Gastroesophageal sphincter (tissue), 3 donors: Measurements from ENCODE around the gene CAPZA2.

Experiments
- EP300 ChIP-seq: sonication (generic); formaldehyde crosslinking; IDR thresholded peaks from one replicate; pipeline ENCODE4 v1.6.1; 2017; ENCODE audit warnings: antibody characterized with exemption, mild to moderate bottlenecking
- POLR2A ChIP-seq, 2 donors: fragments of 450-650 bp; IDR thresholded peaks; one replicate each; pipeline ENCODE4 v1.6.1; 2017; ENCODE audit warnings: antibody characterized with exemption in 2 of 2, mild to moderate bottlenecking in 2 of 2, moderate library complexity in 1 of 2
- POLR2AphosphoS5 ChIP-seq: sonication (generic); formaldehyde crosslinking; IDR thresholded peaks from one replicate; pipeline ENCODE4 v1.6.1; 2017; ENCODE audit warnings: antibody characterized with exemption
- TF ChIP-seq, protein P1 (sequence below), 4 experiments: fragments of 200-600 bp in 2 of 4; fragments of 450-650 bp in 2 of 4; sonication (generic) in 1 of 4; IDR thresholded peaks; one replicate each; pipeline ENCODE4 v1.5.1; 2017 to 2019; ENCODE audit warnings: antibody characterized with exemption in 4 of 4, mild to moderate bottlenecking in 2 of 4, moderate library complexity in 2 of 4

DNA sequence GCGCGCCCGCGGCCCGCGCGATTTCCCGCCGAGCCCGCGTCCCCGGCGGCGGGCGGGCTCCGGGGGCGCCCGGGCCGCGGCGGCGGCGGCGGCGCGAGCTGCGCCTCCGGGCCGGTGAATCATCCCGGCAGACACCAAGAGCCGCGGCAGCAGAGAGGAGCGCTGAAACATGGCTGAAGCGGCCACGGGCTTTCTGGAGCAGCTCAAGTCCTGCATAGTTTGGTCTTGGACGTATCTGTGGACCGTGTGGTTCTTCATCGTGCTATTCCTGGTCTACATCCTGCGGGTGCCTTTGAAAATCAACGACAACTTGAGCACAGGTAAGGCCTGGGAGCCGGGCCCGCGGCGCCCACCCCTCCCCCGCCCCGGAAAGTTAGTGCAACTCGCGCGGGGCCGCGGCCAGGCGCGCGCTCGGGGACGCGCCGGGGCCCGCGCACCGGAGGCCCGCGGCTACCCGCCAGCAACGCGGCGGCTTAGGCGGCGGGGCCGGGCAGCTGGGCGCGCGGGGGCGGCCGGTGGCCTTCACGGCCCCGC, 91.1 kb downstream of the CAPZA2 start, which contains the start of gene ST7:
- no peak for TF ChIP-seq POLR2A (IDR thresholded peaks at IDR 0.05)
- TF ChIP-seq, protein P1, sequence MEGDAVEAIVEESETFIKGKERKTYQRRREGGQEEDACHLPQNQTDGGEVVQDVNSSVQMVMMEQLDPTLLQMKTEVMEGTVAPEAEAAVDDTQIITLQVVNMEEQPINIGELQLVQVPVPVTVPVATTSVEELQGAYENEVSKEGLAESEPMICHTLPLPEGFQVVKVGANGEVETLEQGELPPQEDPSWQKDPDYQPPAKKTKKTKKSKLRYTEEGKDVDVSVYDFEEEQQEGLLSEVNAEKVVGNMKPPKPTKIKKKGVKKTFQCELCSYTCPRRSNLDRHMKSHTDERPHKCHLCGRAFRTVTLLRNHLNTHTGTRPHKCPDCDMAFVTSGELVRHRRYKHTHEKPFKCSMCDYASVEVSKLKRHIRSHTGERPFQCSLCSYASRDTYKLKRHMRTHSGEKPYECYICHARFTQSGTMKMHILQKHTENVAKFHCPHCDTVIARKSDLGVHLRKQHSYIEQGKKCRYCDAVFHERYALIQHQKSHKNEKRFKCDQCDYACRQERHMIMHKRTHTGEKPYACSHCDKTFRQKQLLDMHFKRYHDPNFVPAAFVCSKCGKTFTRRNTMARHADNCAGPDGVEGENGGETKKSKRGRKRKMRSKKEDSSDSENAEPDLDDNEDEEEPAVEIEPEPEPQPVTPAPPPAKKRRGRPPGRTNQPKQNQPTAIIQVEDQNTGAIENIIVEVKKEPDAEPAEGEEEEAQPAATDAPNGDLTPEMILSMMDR (IDR thresholded peaks at IDR 0.05): no peak
- no peak for TF ChIP-seq EP300
- no peak for TF ChIP-seq POLR2AphosphoS5
